GM18909 (cell line): ENCODE measurements around the gene MED26.
"Not testable (repeated sequence)": the region's sequence is repeated elsewhere in the genome, so short reads cannot be mapped to it uniquely, and the experiment has no call there.

ENCODE experiments used
- ATAC-seq: cut with Tn5 transposase; IDR thresholded peaks from one replicate; pipeline ENCODE4 v1.9.1; 2021; ENCODE audit warnings: mild to moderate bottlenecking; ENCODE audit not compliant: unreplicated experiment, poor library complexity

MED26 gene

GRCh38 chr19:16543734-16544133, 84.3 kb downstream of the MED26 start:
- ATAC-seq: not testable (repeated sequence)

GRCh38 chr19:16542910-16543472, 85.0 kb downstream of the MED26 start:
- ATAC-seq: no peak

- peak; percentile 74 for ATAC-seq
Measured at GRCh38 chr19:16542045-16542909, 85.7 kb downstream of the MED26 start, which contains the start of gene CHERP. TSS of gene CHERP (minus strand) at chr19:16542437. CDS start at chr19:16542378, 59 bp downstream.

- peak; percentile 2 for ATAC-seq
Measured at GRCh38 chr19:16541526-16542044, 86.4 kb downstream of the MED26 start.

GRCh38 chr19:16540948-16541347, 87.1 kb downstream of the MED26 start:
- ATAC-seq: no peak

GRCh38 chr19:16537111-16537510, 90.9 kb downstream of the MED26 start:
- no peak for ATAC-seq

- ATAC-seq: no peak
Measured at GRCh38 chr19:16536130-16536529, 91.9 kb downstream of the MED26 start.

- ATAC-seq: no peak
Measured at GRCh38 chr19:16535381-16535780, 92.6 kb downstream of the MED26 start.

GRCh38 chr19:16532440-16533234, 95.4 kb downstream of the MED26 start:
- no peak for ATAC-seq

- no peak for ATAC-seq
Measured at GRCh38 chr19:16531380-16531669, 96.7 kb downstream of the MED26 start.

GRCh38 chr19:16530540-16531379, 97.2 kb downstream of the MED26 start:
- no peak for ATAC-seq

GRCh38 chr19:16529466-16530144, 98.4 kb downstream of the MED26 start:
- no peak for ATAC-seq

- no peak for ATAC-seq
Measured at GRCh38 chr19:16527971-16528521, 100.0 kb downstream of the MED26 start.

GRCh38 chr19:16527334-16527935, 100.6 kb downstream of the MED26 start:
- ATAC-seq: no peak

- ATAC-seq: no peak
Measured at GRCh38 chr19:16525751-16526481, 102.1 kb downstream of the MED26 start.

- ATAC-seq: no peak
Measured at GRCh38 chr19:16524991-16525734, 102.8 kb downstream of the MED26 start.
